ENCODE measurements around the gene TEX55.

- TF ChIP-seq REST (IDR thresholded peaks at IDR 0.05; ENCODE audit: low read depth, low read length) (no peak), TAF1 (IDR thresholded peaks at IDR 0.05; ENCODE audit: borderline replicate concordance, low read depth, low read length) (no peak), FOXM1 (IDR thresholded peaks at IDR 0.05; ENCODE audit: low read depth) (no peak), MAX (IDR thresholded peaks at IDR 0.05; ENCODE audit: low read depth) (no peak), CHD2 (IDR thresholded peaks at IDR 0.05; ENCODE audit: low read length, partially characterized antibody) (no peak), RAD21 (IDR thresholded peaks at IDR 0.05; ENCODE audit: low read length) (no peak), USF2 (IDR thresholded peaks at IDR 0.05; ENCODE audit: borderline replicate concordance, low read depth, low read length) (no peak)
- TF ChIP-seq, protein P1, sequence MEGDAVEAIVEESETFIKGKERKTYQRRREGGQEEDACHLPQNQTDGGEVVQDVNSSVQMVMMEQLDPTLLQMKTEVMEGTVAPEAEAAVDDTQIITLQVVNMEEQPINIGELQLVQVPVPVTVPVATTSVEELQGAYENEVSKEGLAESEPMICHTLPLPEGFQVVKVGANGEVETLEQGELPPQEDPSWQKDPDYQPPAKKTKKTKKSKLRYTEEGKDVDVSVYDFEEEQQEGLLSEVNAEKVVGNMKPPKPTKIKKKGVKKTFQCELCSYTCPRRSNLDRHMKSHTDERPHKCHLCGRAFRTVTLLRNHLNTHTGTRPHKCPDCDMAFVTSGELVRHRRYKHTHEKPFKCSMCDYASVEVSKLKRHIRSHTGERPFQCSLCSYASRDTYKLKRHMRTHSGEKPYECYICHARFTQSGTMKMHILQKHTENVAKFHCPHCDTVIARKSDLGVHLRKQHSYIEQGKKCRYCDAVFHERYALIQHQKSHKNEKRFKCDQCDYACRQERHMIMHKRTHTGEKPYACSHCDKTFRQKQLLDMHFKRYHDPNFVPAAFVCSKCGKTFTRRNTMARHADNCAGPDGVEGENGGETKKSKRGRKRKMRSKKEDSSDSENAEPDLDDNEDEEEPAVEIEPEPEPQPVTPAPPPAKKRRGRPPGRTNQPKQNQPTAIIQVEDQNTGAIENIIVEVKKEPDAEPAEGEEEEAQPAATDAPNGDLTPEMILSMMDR (IDR thresholded peaks at IDR 0.05): no peak
Measured at GRCh38 chr3:119104031-119104430, 41.9 kb upstream of the TEX55 start.
